ENCODE results near the gene RABGAP1L.
"Not testable (repeated sequence)": the region's sequence is repeated elsewhere in the genome, so short reads cannot be mapped to it uniquely, and the experiment has no call there.

Gene RABGAP1L

GRCh38 chr1:174407665-174408064, 248.3 kb downstream of the RABGAP1L start:
- TF ChIP-seq, protein P1, sequence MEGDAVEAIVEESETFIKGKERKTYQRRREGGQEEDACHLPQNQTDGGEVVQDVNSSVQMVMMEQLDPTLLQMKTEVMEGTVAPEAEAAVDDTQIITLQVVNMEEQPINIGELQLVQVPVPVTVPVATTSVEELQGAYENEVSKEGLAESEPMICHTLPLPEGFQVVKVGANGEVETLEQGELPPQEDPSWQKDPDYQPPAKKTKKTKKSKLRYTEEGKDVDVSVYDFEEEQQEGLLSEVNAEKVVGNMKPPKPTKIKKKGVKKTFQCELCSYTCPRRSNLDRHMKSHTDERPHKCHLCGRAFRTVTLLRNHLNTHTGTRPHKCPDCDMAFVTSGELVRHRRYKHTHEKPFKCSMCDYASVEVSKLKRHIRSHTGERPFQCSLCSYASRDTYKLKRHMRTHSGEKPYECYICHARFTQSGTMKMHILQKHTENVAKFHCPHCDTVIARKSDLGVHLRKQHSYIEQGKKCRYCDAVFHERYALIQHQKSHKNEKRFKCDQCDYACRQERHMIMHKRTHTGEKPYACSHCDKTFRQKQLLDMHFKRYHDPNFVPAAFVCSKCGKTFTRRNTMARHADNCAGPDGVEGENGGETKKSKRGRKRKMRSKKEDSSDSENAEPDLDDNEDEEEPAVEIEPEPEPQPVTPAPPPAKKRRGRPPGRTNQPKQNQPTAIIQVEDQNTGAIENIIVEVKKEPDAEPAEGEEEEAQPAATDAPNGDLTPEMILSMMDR (IDR thresholded peaks at IDR 0.05; ENCODE audit: insufficient read depth, low read length, missing control alignments) = no peak
- POLR2A ChIA-PET = no interaction called here
- DNase-seq (ENCODE audit: low read depth, low spot score) = peak; percentile 24
- no peak overlapping the region for H3K4me3 ChIP-seq (ENCODE audit: low read depth, low read length)
- CTCF ChIA-PET = no interaction called here

DNA sequence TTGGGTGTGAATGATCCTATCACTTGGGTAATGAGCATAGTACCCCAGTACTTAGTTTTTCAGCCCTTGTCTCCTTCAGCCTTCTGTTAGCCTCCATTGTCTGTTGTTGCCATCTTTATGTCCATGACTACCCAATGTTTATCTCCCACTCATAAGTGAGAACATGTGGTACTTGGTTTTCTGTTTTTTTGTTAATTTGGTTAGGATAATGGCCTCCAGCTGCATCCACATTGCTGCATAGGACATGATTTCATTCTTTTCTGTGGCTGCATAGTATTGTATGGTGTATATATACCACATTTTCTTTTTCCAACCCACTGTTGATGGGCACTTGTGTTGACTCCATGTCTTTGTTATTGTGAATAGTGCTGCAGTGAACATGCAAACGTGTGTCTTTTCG, 248.8 kb downstream of the RABGAP1L start:
- H3K4me3 ChIP-seq (ENCODE audit: low read depth, low read length) = no peak overlapping the region
- POLR2A ChIA-PET = no interaction called here
- CTCF ChIA-PET = no interaction called here

DNA sequence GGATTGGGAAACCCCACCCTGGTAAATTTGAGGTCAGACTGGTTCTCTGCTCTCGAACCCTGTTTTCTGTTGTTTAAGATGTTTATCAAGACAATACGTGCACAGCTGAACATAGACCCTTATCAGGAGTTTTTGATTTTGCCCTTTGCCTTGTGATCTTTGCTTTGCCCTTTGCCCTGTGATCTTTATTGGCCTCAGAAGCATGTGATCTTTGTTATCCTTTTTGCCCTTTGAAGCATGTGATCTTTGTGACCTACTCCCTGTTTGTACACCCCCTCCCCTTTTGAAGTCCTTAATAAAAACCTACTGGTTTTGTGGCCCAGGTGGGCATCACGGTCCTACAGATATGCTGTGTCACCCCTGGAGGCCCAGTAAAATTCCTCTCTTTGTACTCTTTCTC, 250.5 kb downstream of the RABGAP1L start:
- CTCF ChIA-PET; H3K4me3 ChIP-seq (ENCODE audit: low read depth, low read length); DNase-seq (ENCODE audit: low read depth, low spot score); POLR2A ChIA-PET: not testable (repeated sequence)

More for the DNA sequence above, 248.8 kb downstream of the RABGAP1L start:
- DNase-seq (ENCODE audit: low read depth, low spot score) = no peak
- TF ChIP-seq, protein P1 (IDR thresholded peaks at IDR 0.05; ENCODE audit: insufficient read depth, low read length, missing control alignments) = no peak

GRCh38 chr1:174413632-174414031, 254.3 kb downstream of the RABGAP1L start:
- ChIA-PET CTCF (no interaction called here), POLR2A (no interaction called here)
- TF ChIP-seq, protein P1 (IDR thresholded peaks at IDR 0.05; ENCODE audit: insufficient read depth, low read length, missing control alignments) = no peak
- H3K4me3 ChIP-seq (ENCODE audit: low read depth, low read length) = no peak overlapping the region
- no peak for DNase-seq (ENCODE audit: low read depth, low spot score)

- CTCF ChIA-PET = no interaction called here
- TF ChIP-seq, protein P1 (IDR thresholded peaks at IDR 0.05; ENCODE audit: insufficient read depth, low read length, missing control alignments) = no peak
These were observed 254.9 kb downstream of the RABGAP1L start for GRCh38 chr1:174414203-174414602.

GRCh38 chr1:174415506-174415905, 256.2 kb downstream of the RABGAP1L start:
- DNase-seq (ENCODE audit: low read depth, low spot score) = no peak
- TF ChIP-seq, protein P1 (IDR thresholded peaks at IDR 0.05; ENCODE audit: insufficient read depth, low read length, missing control alignments) = no peak
- ChIA-PET POLR2A (no interaction called here), CTCF (no interaction called here)
- H3K4me3 ChIP-seq (ENCODE audit: low read depth, low read length) = no peak overlapping the region

More at GRCh38 chr1:174414203-174414602, 254.9 kb downstream of the RABGAP1L start:
- DNase-seq (ENCODE audit: low read depth, low spot score) = no peak
- no peak overlapping the region for H3K4me3 ChIP-seq (ENCODE audit: low read depth, low read length)
- POLR2A ChIA-PET = no interaction called here

DNA sequence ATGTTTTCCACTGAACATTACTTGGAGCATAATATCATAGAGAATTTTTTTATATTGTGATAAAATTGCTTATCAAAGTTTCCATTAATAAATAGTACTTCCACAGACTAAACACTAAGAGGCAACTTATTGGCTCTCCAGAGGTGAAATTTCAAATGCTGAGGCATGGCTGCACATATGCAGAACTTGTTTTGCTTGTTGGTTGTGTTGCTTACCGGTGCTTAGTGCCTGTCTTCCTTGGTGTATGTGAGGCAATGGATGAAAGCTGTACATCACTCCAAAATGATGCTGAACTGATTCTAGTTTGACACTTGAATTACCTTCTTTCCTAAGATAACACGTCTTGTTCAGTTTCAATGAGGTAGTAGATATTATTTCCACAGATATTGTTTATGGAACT, 258.6 kb downstream of the RABGAP1L start:
- CTCF ChIA-PET = no interaction called here
- no peak for DNase-seq (ENCODE audit: low read depth, low spot score)
- POLR2A ChIA-PET = no interaction called here

More for the DNA sequence above, 258.6 kb downstream of the RABGAP1L start:
- TF ChIP-seq, protein P1 (IDR thresholded peaks at IDR 0.05; ENCODE audit: insufficient read depth, low read length, missing control alignments) = no peak
- H3K4me3 ChIP-seq (ENCODE audit: low read depth, low read length) = no peak overlapping the region
